Spinal cord (tissue), 10 donors: ENCODE measurements around the gene SCARF2. TPM values are rescaled to one million over a fixed set of nuclear protein-coding genes. Genes with fewer than 3 reads are reported as not detected.

Experiments
- DNase-seq, 6 donors: peaks; one replicate each; pipeline versions ENCODE4 v3.0.0 to v3.0.0-alpha.2; 2013 to 2015; ENCODE audit warnings: low spot score in 6 of 6, low read depth in 4 of 6
- H3K27ac ChIP-seq: one replicate; pipeline ENCODE4 v1.5.1; 2013; ENCODE audit warnings: low read depth, low read length, control low read depth
- H3K27me3 ChIP-seq: one replicate; pipeline ENCODE4 v1.6.1; 2013; ENCODE audit warnings: low read length; ENCODE audit not compliant: control insufficient read depth, insufficient read depth
- H3K36me3 ChIP-seq: one replicate; pipeline ENCODE4 v1.6.1; 2013; ENCODE audit warnings: low read length; ENCODE audit not compliant: control insufficient read depth, insufficient read depth
- H3K4me1 ChIP-seq: one replicate; pipeline ENCODE4 v1.6.1; 2013; ENCODE audit warnings: low read length; ENCODE audit not compliant: control insufficient read depth, insufficient read depth
- H3K4me3 ChIP-seq: one replicate; pipeline ENCODE4 v1.5.1; 2013; ENCODE audit warnings: low read depth, low read length, control low read depth
- H3K9me3 ChIP-seq: one replicate; pipeline ENCODE4 v1.6.1; 2013; ENCODE audit warnings: low read length; ENCODE audit not compliant: control insufficient read depth, insufficient read depth
- WGBS: methylation state at CpG from one replicate; pipeline ENCODE4 v1.1.5; 2013; ENCODE audit warnings: missing lambda C conversion rate; ENCODE audit not compliant: insufficient coverage; 5-methylcytosine and 5-hydroxymethylcytosine counted together
- polyA plus RNA-seq, 2 donors: library from polyadenylated mRNA; unstranded; fragments of 120-200 nt; gene quantifications; one replicate each; pipeline ENCODE4 v1.2.1, GENCODE V29; 2013; ENCODE audit not compliant: insufficient read length in 2 of 2
- total RNA-seq, 2 donors: library from RNA; depleted of rRNA in 1 of 2; stranded (reverse); fragments of 120-200 nt in 1 of 2; fragments of >200 nt in 1 of 2; gene quantifications; one replicate each; pipeline versions ENCODE4 v1.2.3 to v1.2.4, GENCODE V29; 2013 to 2014
- donor health status: healthy.

SCARF2 gene
- total and polyA plus RNA-seq, 4 donors, result 5.7 to 21.8 (median 12.9) TPM

GRCh38 chr22:20430101-20430719 lies 7.4 kb downstream of the SCARF2 start:
- peaks cover 47% of the 10 kb centered on the region for H3K4me1 ChIP-seq
- peaks cover 34% of the 10 kb centered on the region for H3K27me3 ChIP-seq
- H3K27ac ChIP-seq, result no peak overlapping the region
- H3K36me3 ChIP-seq, result peaks cover 38% of the 10 kb centered on the region
- H3K9me3 ChIP-seq, result no peaks in the 10 kb centered on the region
- DNase-seq, result peak in 1 of 6 donors; percentile 42
- peak overlapping the region; percentile 18 for H3K4me3 ChIP-seq
- 27% methylated on average over 37 of the region's 37 CpGs for WGBS

- Histone ChIP-seq H3K9me3 (no peaks in the 10 kb centered on the region), H3K36me3 (peaks cover 42% of the 10 kb centered on the region), H3K27me3 (peaks cover 34% of the 10 kb centered on the region), H3K4me3 (no peak overlapping the region), H3K4me1 (peaks cover 49% of the 10 kb centered on the region), H3K27ac (no peak overlapping the region)
- DNase-seq, result peak in 2 of 6 donors; percentile 75 to 83
- 17% methylated on average over 72 of the region's 75 CpGs for WGBS
Observed at GRCh38 chr22:20429254-20430100, 8.1 kb downstream of the SCARF2 start.

GRCh38 chr22:20428496-20429253 lies 8.9 kb downstream of the SCARF2 start:
- peaks cover 50% of the 10 kb centered on the region for H3K36me3 ChIP-seq
- H3K4me3 ChIP-seq, result no peak overlapping the region
- DNase-seq, result no peak
- peaks cover 34% of the 10 kb centered on the region for H3K27me3 ChIP-seq
- peaks cover 57% of the 10 kb centered on the region for H3K4me1 ChIP-seq
- 66% methylated on average over 20 of the region's 23 CpGs for WGBS
- no peaks in the 10 kb centered on the region for H3K9me3 ChIP-seq
- no peak overlapping the region for H3K27ac ChIP-seq

- Histone ChIP-seq H3K4me3 (no peak overlapping the region), H3K27ac (no peak overlapping the region), H3K27me3 (peaks cover 34% of the 10 kb centered on the region), H3K4me1 (peaks cover 63% of the 10 kb centered on the region), H3K9me3 (no peaks in the 10 kb centered on the region), H3K36me3 (peaks cover 53% of the 10 kb centered on the region)
- WGBS, result 96% methylated on average over 4 of the region's 4 CpGs
- DNase-seq, result no peak
Observed at GRCh38 chr22:20427945-20428417, 9.6 kb downstream of the SCARF2 start.

GRCh38 chr22:20427104-20427944 lies 10.3 kb downstream of the SCARF2 start:
- Histone ChIP-seq H3K27me3 (peaks cover 34% of the 10 kb centered on the region), H3K4me3 (no peak overlapping the region), H3K36me3 (peaks cover 53% of the 10 kb centered on the region), H3K4me1 (peaks cover 70% of the 10 kb centered on the region), H3K27ac (no peak overlapping the region), H3K9me3 (no peaks in the 10 kb centered on the region)
- 92% methylated on average over 8 of the region's 8 CpGs for WGBS
- no peak for DNase-seq

GRCh38 chr22:20426259-20426615 lies 11.4 kb downstream of the SCARF2 start:
- WGBS, result 78% methylated on average over 12 of the region's 12 CpGs
- Histone ChIP-seq H3K4me1 (peaks cover 64% of the 10 kb centered on the region), H3K36me3 (peaks cover 53% of the 10 kb centered on the region), H3K9me3 (no peaks in the 10 kb centered on the region), H3K4me3 (no peak overlapping the region), H3K27me3 (peaks cover 24% of the 10 kb centered on the region), H3K27ac (no peak overlapping the region)
- no peak for DNase-seq

GRCh38 chr22:20425566-20426258 lies 11.9 kb downstream of the SCARF2 start:
- H3K4me3 ChIP-seq, result no peak overlapping the region

GRCh38 chr22:20424932-20425565 lies 12.6 kb downstream of the SCARF2 start:
- H3K4me1 ChIP-seq, result peaks cover 54% of the 10 kb centered on the region
- peaks cover 15% of the 10 kb centered on the region for H3K27me3 ChIP-seq
- H3K9me3 ChIP-seq, result no peaks in the 10 kb centered on the region
- H3K4me3 ChIP-seq, result no peak overlapping the region
- DNase-seq, result peak in 2 of 6 donors; percentile 91 to 94
- 35% methylated on average over 59 of the region's 59 CpGs for WGBS
- H3K27ac ChIP-seq, result peak overlapping the region; percentile 85
- H3K36me3 ChIP-seq, result peaks cover 53% of the 10 kb centered on the region

More at GRCh38 chr22:20425566-20426258, 11.9 kb downstream of the SCARF2 start:
- WGBS, result 19% methylated on average over 96 of the region's 96 CpGs
- no peak overlapping the region for H3K27ac ChIP-seq
- no peak for DNase-seq
- H3K4me1 ChIP-seq, result peaks cover 60% of the 10 kb centered on the region
- H3K36me3 ChIP-seq, result peaks cover 53% of the 10 kb centered on the region
- H3K9me3 ChIP-seq, result no peaks in the 10 kb centered on the region
- H3K27me3 ChIP-seq, result peaks cover 22% of the 10 kb centered on the region
